ENCODE data around the gene ADPRM. TPM values are rescaled to one million over a fixed set of nuclear protein-coding genes. Genes with fewer than 3 reads are reported as not detected.
A peak's percentile ranks its signal among the peaks of the same experiment; 100 is the strongest.

ADPRM gene
- 10 to 100 TPM in 3 of 4 donors, 1 to 10 TPM in 1; 5.2 to 39.2 (median 26.5) TPM for total RNA-seq

DNA sequence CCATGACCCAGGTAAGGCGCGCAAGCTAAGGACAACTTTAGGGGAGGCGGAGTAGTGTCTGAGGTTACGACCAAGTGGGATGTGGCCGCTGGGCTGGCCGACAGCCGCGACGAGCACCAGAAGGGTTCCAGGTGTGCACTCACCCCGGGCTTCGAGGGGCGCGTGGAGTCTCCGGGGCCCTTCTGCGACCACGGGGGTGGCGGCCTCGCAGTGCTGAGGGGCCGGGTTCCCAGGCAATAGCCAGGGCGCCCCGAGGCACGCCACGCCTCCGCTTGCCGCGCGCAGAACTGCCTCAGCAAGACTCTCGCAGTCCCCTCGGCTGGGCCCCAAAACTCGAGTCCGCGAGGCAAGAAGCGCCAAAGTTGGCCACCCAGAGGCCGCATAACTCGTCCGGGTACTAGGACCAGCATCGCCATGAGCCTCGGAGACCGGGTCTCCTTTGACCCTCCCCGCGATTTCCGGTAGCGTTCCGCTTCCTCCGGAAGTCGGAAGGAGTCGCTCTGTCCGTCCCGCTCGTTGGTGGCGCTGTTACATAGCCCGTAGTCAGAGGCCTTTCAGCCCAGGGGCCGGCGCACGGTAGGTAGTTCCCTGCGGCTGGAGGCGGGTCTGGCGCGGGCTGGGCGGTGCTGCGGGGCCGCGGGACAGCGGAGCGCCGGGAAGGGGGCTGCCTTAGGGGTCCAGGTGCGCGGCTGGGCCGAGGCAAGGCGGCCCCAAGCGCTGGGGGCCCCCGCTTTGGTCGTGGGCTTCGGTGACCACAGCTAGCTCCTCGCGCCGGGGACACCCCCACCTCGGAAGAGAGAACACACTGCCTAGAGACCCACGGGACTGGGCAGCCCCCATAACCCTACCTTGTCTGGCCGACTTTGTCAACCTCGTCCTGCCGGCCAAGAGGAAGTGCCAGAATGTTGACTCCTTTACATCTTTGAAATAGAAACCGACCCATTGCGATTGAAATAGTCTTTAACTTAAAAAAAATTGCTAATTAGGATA lies at the start of gene ADPRM, which contains the start of gene SCO1:
ADPRM (plus strand) TSS at position 503 of the 990 bp plus-strand sequence. CDS start 7,333 bp downstream, outside the sequence.
SCO1 (minus strand) TSS at position 442 of the 990 bp plus-strand sequence; CDS start at position 416, 26 bp downstream.
- in situ Hi-C loops (cut with MboI; ENCODE audit: low sequenced_read_pairs in 4 of 4): no loop called here
- intact Hi-C loops (cut with DNase I; ENCODE audit: low total_unique reads): no loop called here

GRCh38 chr17:10648381-10648780 lies 49.0 kb upstream of the ADPRM start:
- peaks cover 0 to 12% of the 10 kb centered on the region in 2 donors for H3K36me3 ChIP-seq
- in situ Hi-C loops (cut with MboI; ENCODE audit: low sequenced_read_pairs in 4 of 4) (loop anchor here (5.0 to 25.0 kb wide), 3 partner anchors 189 to 199 kb away; partner anchors contain the start of gene PIRT (in 1 of the 4)), intact Hi-C loops (cut with DNase I; ENCODE audit: low total_unique reads) (no loop called here)
- DNase-seq (no peak), ATAC-seq (no peak)
- H3K9me3 ChIP-seq: no peaks in the 10 kb centered on the region
- H3K27me3 ChIP-seq: no peaks in the 10 kb centered on the region
- H3K27ac ChIP-seq: no peak overlapping the region
- TF ChIP-seq, protein P1, sequence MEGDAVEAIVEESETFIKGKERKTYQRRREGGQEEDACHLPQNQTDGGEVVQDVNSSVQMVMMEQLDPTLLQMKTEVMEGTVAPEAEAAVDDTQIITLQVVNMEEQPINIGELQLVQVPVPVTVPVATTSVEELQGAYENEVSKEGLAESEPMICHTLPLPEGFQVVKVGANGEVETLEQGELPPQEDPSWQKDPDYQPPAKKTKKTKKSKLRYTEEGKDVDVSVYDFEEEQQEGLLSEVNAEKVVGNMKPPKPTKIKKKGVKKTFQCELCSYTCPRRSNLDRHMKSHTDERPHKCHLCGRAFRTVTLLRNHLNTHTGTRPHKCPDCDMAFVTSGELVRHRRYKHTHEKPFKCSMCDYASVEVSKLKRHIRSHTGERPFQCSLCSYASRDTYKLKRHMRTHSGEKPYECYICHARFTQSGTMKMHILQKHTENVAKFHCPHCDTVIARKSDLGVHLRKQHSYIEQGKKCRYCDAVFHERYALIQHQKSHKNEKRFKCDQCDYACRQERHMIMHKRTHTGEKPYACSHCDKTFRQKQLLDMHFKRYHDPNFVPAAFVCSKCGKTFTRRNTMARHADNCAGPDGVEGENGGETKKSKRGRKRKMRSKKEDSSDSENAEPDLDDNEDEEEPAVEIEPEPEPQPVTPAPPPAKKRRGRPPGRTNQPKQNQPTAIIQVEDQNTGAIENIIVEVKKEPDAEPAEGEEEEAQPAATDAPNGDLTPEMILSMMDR (IDR thresholded peaks at IDR 0.05 in 4 of 5, conservative IDR thresholded peaks at IDR 0.05 in 1 of 5): no peak
- no peak for TF ChIP-seq POLR2A (IDR thresholded peaks at IDR 0.05)
- no peaks in the 10 kb centered on the region for H3K4me1 ChIP-seq
- no peak overlapping the region for H3K4me3 ChIP-seq

More for the DNA sequence above, at the start of gene ADPRM, which contains the start of gene SCO1:
- Histone ChIP-seq H3K27me3 (no peaks in the 10 kb centered on the region), H3K4me1 (peaks cover 26 to 30% of the 10 kb centered on the region in 2 donors), H3K9me3 (no peaks in the 10 kb centered on the region), H3K27ac (peak within 1 kb of the TSS; percentile 91 to 98 (median 96)), H3K4me3 (peak within 1 kb of the TSS; percentile 93 to 97 (median 95)), H3K36me3 (peaks cover 0 to 30% of the 10 kb centered on the region in 2 donors)
- TF ChIP-seq, protein P1 (IDR thresholded peaks at IDR 0.05 in 4 of 5, conservative IDR thresholded peaks at IDR 0.05 in 1 of 5): peak in 3 of 5 experiments; percentile 23 to 52 (median 43)
- peak; percentile 97 for TF ChIP-seq POLR2A (IDR thresholded peaks at IDR 0.05)
- ATAC-seq: peak; percentile 96 to 97
- peak; percentile 93 for DNase-seq

DNA sequence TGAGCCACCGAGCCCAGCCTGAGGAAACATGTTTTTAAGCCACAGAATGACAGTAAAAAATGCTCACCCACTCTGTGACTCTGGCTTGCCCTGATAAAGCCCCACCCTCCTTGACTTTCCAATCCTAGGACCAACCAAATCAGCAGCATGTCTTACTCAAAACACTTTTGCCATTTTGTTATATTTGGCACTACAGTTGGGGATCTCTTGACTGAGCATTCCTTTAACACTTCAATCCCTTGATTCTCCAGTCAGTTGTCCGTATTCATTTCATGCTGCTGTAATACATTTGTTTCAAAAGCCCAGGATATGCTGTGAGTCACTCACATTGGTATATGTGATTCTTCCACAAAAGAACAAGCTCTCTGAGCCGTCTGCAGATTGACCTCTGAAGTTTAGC lies 48.4 kb upstream of the ADPRM start:
- no peaks in the 10 kb centered on the region for H3K9me3 ChIP-seq
- H3K4me3 ChIP-seq: no peak overlapping the region
- ATAC-seq: no peak
- in situ Hi-C loops (cut with MboI; ENCODE audit: low sequenced_read_pairs in 4 of 4) (loop anchor here (5.0 to 25.0 kb wide), 3 partner anchors 188 to 198 kb away; partner anchors contain the start of gene PIRT (in 1 of the 4)), intact Hi-C loops (cut with DNase I; ENCODE audit: low total_unique reads) (no loop called here)
- H3K4me1 ChIP-seq: no peaks in the 10 kb centered on the region
- no peak for TF ChIP-seq POLR2A (IDR thresholded peaks at IDR 0.05)
- TF ChIP-seq, protein P1 (IDR thresholded peaks at IDR 0.05 in 4 of 5, conservative IDR thresholded peaks at IDR 0.05 in 1 of 5): no peak
- H3K27ac ChIP-seq: no peak overlapping the region
- peaks cover 0 to 12% of the 10 kb centered on the region in 2 donors for H3K36me3 ChIP-seq
- DNase-seq: no peak
- H3K27me3 ChIP-seq: no peaks in the 10 kb centered on the region

GRCh38 chr17:10649602-10650001 lies 47.8 kb upstream of the ADPRM start:
- intact Hi-C loops (cut with DNase I; ENCODE audit: low total_unique reads): no loop called here
- peaks cover 0 to 11% of the 10 kb centered on the region in 2 donors for H3K36me3 ChIP-seq
- no peak overlapping the region for H3K4me3 ChIP-seq
- H3K4me1 ChIP-seq: no peaks in the 10 kb centered on the region
- DNase-seq (no peak), ATAC-seq (no peak)
- in situ Hi-C loops (cut with MboI; ENCODE audit: low sequenced_read_pairs in 4 of 4): loop anchor here (5.0 to 25.0 kb wide), 3 partner anchors 188 to 198 kb away; partner anchors contain the start of gene PIRT (in 1 of the 4)
- H3K9me3 ChIP-seq: no peaks in the 10 kb centered on the region
- TF ChIP-seq, protein P1 (IDR thresholded peaks at IDR 0.05 in 4 of 5, conservative IDR thresholded peaks at IDR 0.05 in 1 of 5): no peak
- TF ChIP-seq POLR2A (IDR thresholded peaks at IDR 0.05): no peak
- no peaks in the 10 kb centered on the region for H3K27me3 ChIP-seq
- no peak overlapping the region for H3K27ac ChIP-seq

Data from gastrocnemius medialis (tissue), 4 donors.